ENCODE measurements around the gene C10orf105. TPM values are rescaled to one million over a fixed set of nuclear protein-coding genes. Genes with fewer than 3 reads are reported as not detected.

Gene C10orf105
- total and polyA plus RNA-seq, 2 donors (not counting 1 experiment from before 2014, with no cell fraction given) = under 0.01 to 0.14 TPM

- H3K4me3 ChIP-seq (replicated peaks in 1 of 4; ENCODE audit: control extremely low read depth in 1 of 4, insufficient read depth in 1 of 4, low read depth in 3 of 4, low read length in 4 of 4) = no peak overlapping the region
- H3K36me3 ChIP-seq (ENCODE audit: control insufficient read depth, insufficient read depth, low read length) = no peaks in the 10 kb centered on the region
- no peak overlapping the region for H3K4me2 ChIP-seq (ENCODE audit: extremely low read depth, insufficient read depth, low read length)
- no peaks in the 10 kb centered on the region for H4K20me1 ChIP-seq (ENCODE audit: control insufficient read depth, extremely low read depth, insufficient read depth, low read length)
- H3K9ac ChIP-seq (ENCODE audit: insufficient read depth, low read length) = no peak overlapping the region
- no peaks in the 10 kb centered on the region for H3K4me1 ChIP-seq (ENCODE audit: control insufficient read depth, extremely low read depth, insufficient read depth, low read length)
- no peak for DNase-seq (ENCODE audit: low read depth in 2 of 2)
- no peak overlapping the region for H2AFZ ChIP-seq (ENCODE audit: low read length)
- no peaks in the 10 kb centered on the region for H3K79me2 ChIP-seq (ENCODE audit: control insufficient read depth, insufficient read depth, low read length)
- H3K27ac ChIP-seq (ENCODE audit: insufficient read depth, low read length) = no peak overlapping the region
- H3K9me3 ChIP-seq (ENCODE audit: control insufficient read depth, insufficient read depth, low read depth, low read length) = no peaks in the 10 kb centered on the region
- no peaks in the 10 kb centered on the region for H3K27me3 ChIP-seq (ENCODE audit: control insufficient read depth, insufficient read depth, low read length)
- no peak for TF ChIP-seq EZH2 (IDR thresholded peaks at IDR 0.05; ENCODE audit: low read length, missing control alignments)
- TF ChIP-seq, protein P1, sequence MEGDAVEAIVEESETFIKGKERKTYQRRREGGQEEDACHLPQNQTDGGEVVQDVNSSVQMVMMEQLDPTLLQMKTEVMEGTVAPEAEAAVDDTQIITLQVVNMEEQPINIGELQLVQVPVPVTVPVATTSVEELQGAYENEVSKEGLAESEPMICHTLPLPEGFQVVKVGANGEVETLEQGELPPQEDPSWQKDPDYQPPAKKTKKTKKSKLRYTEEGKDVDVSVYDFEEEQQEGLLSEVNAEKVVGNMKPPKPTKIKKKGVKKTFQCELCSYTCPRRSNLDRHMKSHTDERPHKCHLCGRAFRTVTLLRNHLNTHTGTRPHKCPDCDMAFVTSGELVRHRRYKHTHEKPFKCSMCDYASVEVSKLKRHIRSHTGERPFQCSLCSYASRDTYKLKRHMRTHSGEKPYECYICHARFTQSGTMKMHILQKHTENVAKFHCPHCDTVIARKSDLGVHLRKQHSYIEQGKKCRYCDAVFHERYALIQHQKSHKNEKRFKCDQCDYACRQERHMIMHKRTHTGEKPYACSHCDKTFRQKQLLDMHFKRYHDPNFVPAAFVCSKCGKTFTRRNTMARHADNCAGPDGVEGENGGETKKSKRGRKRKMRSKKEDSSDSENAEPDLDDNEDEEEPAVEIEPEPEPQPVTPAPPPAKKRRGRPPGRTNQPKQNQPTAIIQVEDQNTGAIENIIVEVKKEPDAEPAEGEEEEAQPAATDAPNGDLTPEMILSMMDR (conservative IDR thresholded peaks at IDR 0.05 in 1 of 2, IDR thresholded peaks at IDR 0.05 in 1 of 2; ENCODE audit: low read depth in 1 of 2, low read length in 2 of 2) = no peak
Observed at GRCh38 chr10:71663311-71663710, 56.3 kb downstream of the C10orf105 start.

DNA sequence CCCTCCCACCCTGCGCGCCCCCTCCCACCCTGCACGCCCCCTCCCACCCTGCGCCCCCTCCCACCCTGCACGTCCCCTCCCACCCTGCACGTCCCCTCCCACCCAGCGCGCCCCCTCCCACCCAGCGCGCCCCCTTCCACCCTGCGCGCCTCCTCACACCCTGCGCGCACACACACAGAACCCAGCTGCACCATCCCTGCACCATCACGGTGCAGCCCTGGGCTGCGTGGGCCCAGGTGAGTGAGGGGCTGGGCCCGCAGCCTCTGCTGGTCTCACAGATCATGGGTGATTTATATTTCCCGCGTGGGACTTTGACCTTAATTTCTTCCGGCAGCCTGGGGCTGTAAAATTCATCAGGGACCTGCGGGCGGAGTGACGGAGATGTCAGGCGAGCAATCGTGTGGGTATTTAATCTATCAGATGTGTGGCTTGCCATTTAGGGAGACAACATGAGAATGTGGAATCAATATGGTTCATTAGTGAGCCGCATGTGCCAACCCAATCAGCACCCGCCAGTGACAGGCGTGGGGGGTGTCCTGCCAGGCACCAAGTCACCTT lies 57.7 kb downstream of the C10orf105 start:
- H3K27ac ChIP-seq (ENCODE audit: insufficient read depth, low read length) = no peak overlapping the region
- H3K36me3 ChIP-seq (ENCODE audit: control insufficient read depth, insufficient read depth, low read length) = no peaks in the 10 kb centered on the region
- no peaks in the 10 kb centered on the region for H4K20me1 ChIP-seq (ENCODE audit: control insufficient read depth, extremely low read depth, insufficient read depth, low read length)
- H3K27me3 ChIP-seq (ENCODE audit: control insufficient read depth, insufficient read depth, low read length) = no peaks in the 10 kb centered on the region
- DNase-seq (ENCODE audit: low read depth in 2 of 2) = no peak
- H2AFZ ChIP-seq (ENCODE audit: low read length) = no peak overlapping the region
- H3K4me1 ChIP-seq (ENCODE audit: control insufficient read depth, extremely low read depth, insufficient read depth, low read length) = no peaks in the 10 kb centered on the region
- H3K4me2 ChIP-seq (ENCODE audit: extremely low read depth, insufficient read depth, low read length) = no peak overlapping the region
- no peak overlapping the region for H3K4me3 ChIP-seq (replicated peaks in 1 of 4; ENCODE audit: control extremely low read depth in 1 of 4, insufficient read depth in 1 of 4, low read depth in 3 of 4, low read length in 4 of 4)
- no peaks in the 10 kb centered on the region for H3K9me3 ChIP-seq (ENCODE audit: control insufficient read depth, insufficient read depth, low read depth, low read length)
- TF ChIP-seq, protein P1 (conservative IDR thresholded peaks at IDR 0.05 in 1 of 2, IDR thresholded peaks at IDR 0.05 in 1 of 2; ENCODE audit: low read depth in 1 of 2, low read length in 2 of 2) = no peak
- TF ChIP-seq EZH2 (IDR thresholded peaks at IDR 0.05; ENCODE audit: low read length, missing control alignments) = no peak
- H3K79me2 ChIP-seq (ENCODE audit: control insufficient read depth, insufficient read depth, low read length) = no peaks in the 10 kb centered on the region
- H3K9ac ChIP-seq (ENCODE audit: insufficient read depth, low read length) = no peak overlapping the region

Other genes starting within 250 kb of the C10orf105 start
- gene VSIR, start 53.7 kb upstream of the C10orf105 start, total RNA-seq = 24.4 and 44.1 TPM in 2 replicates
- gene VSIR, start 53.7 kb upstream of the C10orf105 start, polyA plus RNA-seq = 14.1 and 39.9 TPM in 2 replicates
- 1,180 and 1,808 TPM in 2 replicates for gene PSAP, start 131.5 kb upstream of the C10orf105 start, total RNA-seq
- gene PSAP, start 131.5 kb upstream of the C10orf105 start, polyA plus RNA-seq = 967 and 1,566 TPM in 2 replicates
- 24.1 and 29.9 TPM in 2 replicates for gene CHST3, start 244.6 kb upstream of the C10orf105 start, total RNA-seq
- 8.1 and 9.1 TPM in 2 replicates for gene CHST3, start 244.6 kb upstream of the C10orf105 start, polyA plus RNA-seq

Measured in fibroblast of lung (primary cell).